ENCODE results near the gene PEF1. TPM values are rescaled to one million over a fixed set of nuclear protein-coding genes. Genes with fewer than 3 reads are reported as not detected.
A peak's percentile ranks its signal among the peaks of the same experiment; 100 is the strongest.

Gene PEF1
- polyA plus RNA-seq (2012; ENCODE audit: missing spikeins), result 47.0 TPM

- FAIRE-seq, result peak; percentile 99
- no peak for TF ChIP-seq TAF1 (IDR thresholded peaks at IDR 0.05; ENCODE audit: borderline replicate concordance, low read depth, low read length)
- peak; percentile 68; the same call in 1 of the 2 replicates for TF ChIP-seq POLR2A (IDR thresholded peaks at IDR 0.05; ENCODE audit: low read depth, low read length)
- TF ChIP-seq POLR2AphosphoS5 (IDR thresholded peaks at IDR 0.05; ENCODE audit: low read depth, low read length), result peak; percentile 74
- peak; percentile 96 for DNase-seq (ENCODE audit: insufficient read length)
These were observed at the start of gene PEF1 for GRCh38 chr1:31644560-31645273. Gene PEF1, minus strand, starts transcription at chr1:31644876. Its CDS starts 12 bp downstream, at chr1:31644864.

GRCh38 chr1:31693231-31693630 lies 48.6 kb upstream of the PEF1 start:
- FAIRE-seq, result no peak
- DNase-seq (ENCODE audit: insufficient read length), result no peak
- TF ChIP-seq TAF1 (IDR thresholded peaks at IDR 0.05; ENCODE audit: borderline replicate concordance, low read depth, low read length), result no peak
- no peak for TF ChIP-seq POLR2AphosphoS5 (IDR thresholded peaks at IDR 0.05; ENCODE audit: low read depth, low read length)
- TF ChIP-seq POLR2A (IDR thresholded peaks at IDR 0.05; ENCODE audit: low read depth, low read length), result no peak

- no peak for TF ChIP-seq POLR2A (IDR thresholded peaks at IDR 0.05; ENCODE audit: low read depth, low read length)
- TF ChIP-seq TAF1 (IDR thresholded peaks at IDR 0.05; ENCODE audit: borderline replicate concordance, low read depth, low read length), result no peak
- no peak for TF ChIP-seq POLR2AphosphoS5 (IDR thresholded peaks at IDR 0.05; ENCODE audit: low read depth, low read length)
- FAIRE-seq (no peak), DNase-seq (ENCODE audit: insufficient read length) (no peak)
These were observed 47.3 kb upstream of the PEF1 start for GRCh38 chr1:31691951-31692350.

- DNase-seq (ENCODE audit: insufficient read length) (no peak), FAIRE-seq (no peak)
- TF ChIP-seq POLR2A (IDR thresholded peaks at IDR 0.05; ENCODE audit: low read depth, low read length) (no peak), TAF1 (IDR thresholded peaks at IDR 0.05; ENCODE audit: borderline replicate concordance, low read depth, low read length) (no peak), POLR2AphosphoS5 (IDR thresholded peaks at IDR 0.05; ENCODE audit: low read depth, low read length) (no peak)
These were observed 46.8 kb upstream of the PEF1 start for GRCh38 chr1:31691446-31691845.

GRCh38 chr1:31690921-31691320 lies 46.2 kb upstream of the PEF1 start:
- no peak for FAIRE-seq
- no peak for DNase-seq (ENCODE audit: insufficient read length)
- TF ChIP-seq POLR2A (IDR thresholded peaks at IDR 0.05; ENCODE audit: low read depth, low read length) (no peak), TAF1 (IDR thresholded peaks at IDR 0.05; ENCODE audit: borderline replicate concordance, low read depth, low read length) (no peak), POLR2AphosphoS5 (IDR thresholded peaks at IDR 0.05; ENCODE audit: low read depth, low read length) (no peak)

GRCh38 chr1:31689854-31690253 lies 45.2 kb upstream of the PEF1 start:
- FAIRE-seq (no peak), DNase-seq (ENCODE audit: insufficient read length) (no peak)
- no peak for TF ChIP-seq TAF1 (IDR thresholded peaks at IDR 0.05; ENCODE audit: borderline replicate concordance, low read depth, low read length)
- no peak for TF ChIP-seq POLR2AphosphoS5 (IDR thresholded peaks at IDR 0.05; ENCODE audit: low read depth, low read length)
- no peak for TF ChIP-seq POLR2A (IDR thresholded peaks at IDR 0.05; ENCODE audit: low read depth, low read length)

- TF ChIP-seq POLR2A (IDR thresholded peaks at IDR 0.05; ENCODE audit: low read depth, low read length), result no peak
- TF ChIP-seq POLR2AphosphoS5 (IDR thresholded peaks at IDR 0.05; ENCODE audit: low read depth, low read length), result no peak
- TF ChIP-seq TAF1 (IDR thresholded peaks at IDR 0.05; ENCODE audit: borderline replicate concordance, low read depth, low read length), result no peak
- FAIRE-seq, result no peak
- no peak for DNase-seq (ENCODE audit: insufficient read length)
These were observed 44.7 kb upstream of the PEF1 start for GRCh38 chr1:31689379-31689778.

GRCh38 chr1:31688233-31688918 lies 43.7 kb upstream of the PEF1 start:
- DNase-seq (ENCODE audit: insufficient read length), result no peak
- no peak for FAIRE-seq
- TF ChIP-seq TAF1 (IDR thresholded peaks at IDR 0.05; ENCODE audit: borderline replicate concordance, low read depth, low read length) (no peak), POLR2AphosphoS5 (IDR thresholded peaks at IDR 0.05; ENCODE audit: low read depth, low read length) (no peak), POLR2A (IDR thresholded peaks at IDR 0.05; ENCODE audit: low read depth, low read length) (no peak)

- DNase-seq (ENCODE audit: insufficient read length), result no peak
- TF ChIP-seq POLR2A (IDR thresholded peaks at IDR 0.05; ENCODE audit: low read depth, low read length), result no peak
- no peak for TF ChIP-seq POLR2AphosphoS5 (IDR thresholded peaks at IDR 0.05; ENCODE audit: low read depth, low read length)
- no peak for TF ChIP-seq TAF1 (IDR thresholded peaks at IDR 0.05; ENCODE audit: borderline replicate concordance, low read depth, low read length)
- no peak for FAIRE-seq
These were observed 42.9 kb upstream of the PEF1 start for GRCh38 chr1:31687601-31688000.

- DNase-seq (ENCODE audit: insufficient read length) (no peak), FAIRE-seq (no peak)
- TF ChIP-seq TAF1 (IDR thresholded peaks at IDR 0.05; ENCODE audit: borderline replicate concordance, low read depth, low read length) (no peak), POLR2A (IDR thresholded peaks at IDR 0.05; ENCODE audit: low read depth, low read length) (no peak), POLR2AphosphoS5 (IDR thresholded peaks at IDR 0.05; ENCODE audit: low read depth, low read length) (no peak)
These were observed 41.1 kb upstream of the PEF1 start for GRCh38 chr1:31685795-31686194.

GRCh38 chr1:31683997-31684396 lies 39.3 kb upstream of the PEF1 start:
- DNase-seq (ENCODE audit: insufficient read length) (no peak), FAIRE-seq (no peak)
- TF ChIP-seq POLR2A (IDR thresholded peaks at IDR 0.05; ENCODE audit: low read depth, low read length) (no peak), TAF1 (IDR thresholded peaks at IDR 0.05; ENCODE audit: borderline replicate concordance, low read depth, low read length) (no peak), POLR2AphosphoS5 (IDR thresholded peaks at IDR 0.05; ENCODE audit: low read depth, low read length) (no peak)

GRCh38 chr1:31681415-31681814 lies 36.7 kb upstream of the PEF1 start:
- DNase-seq (ENCODE audit: insufficient read length) (no peak), FAIRE-seq (no peak)
- TF ChIP-seq POLR2AphosphoS5 (IDR thresholded peaks at IDR 0.05; ENCODE audit: low read depth, low read length), result no peak
- no peak for TF ChIP-seq TAF1 (IDR thresholded peaks at IDR 0.05; ENCODE audit: borderline replicate concordance, low read depth, low read length)
- TF ChIP-seq POLR2A (IDR thresholded peaks at IDR 0.05; ENCODE audit: low read depth, low read length), result no peak

All from GM12892 (cell line).